ENCODE measurements around the gene CELA3B.
"Not testable (repeated sequence)": the region's sequence is repeated elsewhere in the genome, so short reads cannot be mapped to it uniquely, and the experiment has no call there.

CELA3B gene

GRCh38 chr1:21980515-21981220, 3.8 kb downstream of the CELA3B start:
- DNase-seq, result not testable (repeated sequence)

DNA sequence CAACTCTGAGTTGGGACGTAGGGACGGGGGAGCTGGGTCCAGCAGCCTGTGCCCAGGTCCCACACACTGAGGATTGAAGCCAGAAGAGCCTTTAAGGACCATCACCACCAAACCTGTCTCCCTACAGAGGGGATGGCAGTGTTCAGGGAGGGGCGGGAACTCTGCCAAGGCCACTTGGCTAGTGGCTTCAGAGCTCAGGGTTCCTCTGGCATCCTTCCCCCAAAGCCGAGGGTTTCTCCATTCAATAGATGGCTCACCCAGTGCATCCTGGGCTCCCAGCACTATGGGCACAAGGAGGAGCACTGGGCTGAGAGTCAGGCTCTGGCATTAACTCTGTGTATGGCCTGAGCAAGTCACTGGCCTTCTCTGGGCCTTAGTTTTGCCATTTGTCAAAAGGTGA, 4.4 kb downstream of the CELA3B start:
- DNase-seq, result not testable (repeated sequence)

- DNase-seq, result peak; percentile 3
Measured at GRCh38 chr1:21982122-21982521, 5.3 kb downstream of the CELA3B start.

DNA sequence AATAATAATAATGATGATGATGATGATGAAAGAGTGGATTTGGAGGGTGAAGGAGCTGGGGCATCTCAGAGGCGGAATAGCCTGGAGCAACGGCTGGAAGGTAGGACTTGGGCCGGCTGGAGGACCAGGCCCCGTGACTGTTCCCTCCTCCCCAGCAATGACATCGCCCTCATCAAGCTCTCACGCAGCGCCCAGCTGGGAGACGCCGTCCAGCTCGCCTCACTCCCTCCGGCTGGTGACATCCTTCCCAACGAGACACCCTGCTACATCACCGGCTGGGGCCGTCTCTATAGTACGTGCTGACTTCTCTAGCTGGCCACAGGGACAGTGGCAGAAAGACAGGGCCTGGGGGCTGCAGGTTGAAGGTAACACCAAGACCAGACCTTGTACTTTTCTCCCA, 6.7 kb downstream of the CELA3B start:
- DNase-seq, result not testable (repeated sequence)

DNA sequence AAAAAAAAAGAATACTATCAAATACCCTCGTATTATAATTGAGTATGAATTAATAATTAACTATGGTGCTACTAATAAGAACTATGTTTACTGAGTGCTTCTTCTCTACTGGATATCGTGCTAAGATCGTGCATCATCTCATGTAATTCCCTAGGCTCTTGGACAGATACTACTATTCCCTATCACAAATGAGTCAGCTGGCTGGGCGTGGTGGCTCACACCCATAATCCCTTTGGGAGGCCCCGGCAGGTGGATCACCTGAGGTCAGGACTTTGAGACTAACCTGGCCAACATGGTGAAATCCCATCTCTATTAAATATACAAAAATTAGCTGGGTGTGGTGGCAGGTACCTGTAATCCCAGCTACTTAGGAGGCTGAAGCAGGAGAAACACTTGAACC, 9.1 kb downstream of the CELA3B start:
- not testable (repeated sequence) for DNase-seq

DNA sequence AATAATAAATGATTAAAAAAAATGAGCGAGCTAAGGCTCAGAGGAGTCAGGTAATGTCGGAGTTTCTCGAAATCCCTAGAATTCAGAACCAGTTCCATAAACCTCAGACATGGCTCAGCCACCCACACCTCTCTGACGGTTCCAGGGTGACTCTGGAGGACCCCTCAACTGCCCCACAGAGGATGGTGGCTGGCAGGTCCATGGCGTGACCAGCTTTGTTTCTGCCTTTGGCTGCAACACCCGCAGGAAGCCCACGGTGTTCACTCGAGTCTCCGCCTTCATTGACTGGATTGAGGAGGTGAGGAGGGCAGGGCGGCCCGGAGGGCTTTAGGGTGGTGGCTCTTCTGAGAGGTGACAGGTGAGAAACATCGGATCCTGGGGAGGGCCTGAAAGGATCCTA, 9.6 kb downstream of the CELA3B start:
- DNase-seq, result not testable (repeated sequence)

- DNase-seq, result not testable (repeated sequence)
Measured at GRCh38 chr1:21989672-21990393, 13.0 kb downstream of the CELA3B start.

GRCh38 chr1:21992186-21992585, 15.4 kb downstream of the CELA3B start:
- not testable (repeated sequence) for DNase-seq

DNA sequence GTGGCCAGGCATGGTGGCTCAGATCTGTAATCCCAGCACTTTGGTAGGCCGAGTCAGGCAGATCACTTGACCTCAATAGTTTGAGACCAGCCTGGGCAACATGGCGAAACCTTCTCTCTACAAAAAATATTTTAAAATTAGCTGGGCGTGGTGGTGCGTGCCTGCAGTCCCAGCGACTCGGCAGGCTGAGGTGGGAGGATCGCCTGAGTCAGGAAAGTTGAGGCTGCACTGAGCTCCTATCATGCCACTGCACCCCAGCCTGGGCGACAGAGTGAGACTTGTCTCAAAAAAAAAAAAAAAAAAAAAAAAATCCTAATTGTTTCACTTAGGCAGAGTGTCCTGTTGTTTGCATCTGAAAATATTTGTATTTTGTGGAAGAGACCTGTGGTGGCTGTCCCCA, 17.9 kb downstream of the CELA3B start:
- not testable (repeated sequence) for DNase-seq

- not testable (repeated sequence) for DNase-seq
Measured at GRCh38 chr1:21996663-21996970, 19.8 kb downstream of the CELA3B start.

DNA sequence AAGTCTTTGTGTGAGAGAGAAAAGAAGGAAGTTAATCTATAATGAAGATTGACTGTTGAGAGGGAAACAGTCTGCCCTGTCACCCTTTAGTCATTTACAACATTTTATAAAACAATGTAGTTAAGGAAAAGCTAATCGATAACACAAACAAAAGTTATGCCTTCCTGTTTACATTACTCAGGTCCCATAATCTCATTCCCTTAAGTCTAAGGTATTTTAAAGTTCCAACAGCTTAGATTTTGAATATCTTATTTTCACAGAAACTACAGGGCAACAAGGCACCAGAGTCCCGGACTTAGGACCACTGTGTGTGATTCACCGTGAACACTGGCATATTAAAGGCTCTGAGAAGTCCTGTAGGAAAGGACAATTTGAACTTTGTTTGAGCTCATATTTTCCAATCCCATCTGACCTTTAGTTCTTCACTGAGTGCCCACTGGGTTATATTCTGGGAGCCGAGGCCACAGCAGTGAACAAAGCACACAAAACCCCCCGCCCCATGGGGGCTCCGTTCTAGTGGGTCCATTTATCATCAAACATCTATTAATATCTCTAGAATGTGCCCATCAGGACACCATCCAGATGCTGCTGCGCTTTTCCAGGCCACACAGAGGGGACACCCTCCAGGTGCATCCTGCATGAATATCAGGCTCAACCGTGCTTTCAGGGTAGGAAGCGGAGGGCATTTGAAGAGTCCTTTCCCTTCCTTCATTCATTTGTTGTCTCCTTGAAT, 21.2 kb downstream of the CELA3B start:
- not testable (repeated sequence) for DNase-seq

- not testable (repeated sequence) for DNase-seq
Measured at GRCh38 chr1:21998624-21999294, 21.9 kb downstream of the CELA3B start.

DNA sequence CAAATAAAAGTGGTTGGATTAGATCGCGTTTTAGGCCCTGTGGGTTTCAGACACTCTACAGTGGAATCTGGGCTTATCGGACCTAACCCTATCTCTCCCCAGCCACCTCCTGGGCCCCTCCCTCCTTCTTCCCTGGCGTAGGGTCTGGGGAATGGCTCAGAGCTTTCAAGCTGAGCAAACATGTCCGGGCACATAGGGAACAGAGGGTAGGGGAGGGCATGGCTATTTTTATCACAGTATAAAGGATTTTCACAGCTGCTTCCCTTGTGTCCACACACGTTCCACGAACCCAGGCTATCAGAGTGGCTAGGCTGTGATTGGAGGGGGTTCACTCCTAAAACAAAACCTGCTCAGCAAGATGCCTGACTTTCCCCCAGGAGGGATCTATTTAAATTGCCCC, 22.8 kb downstream of the CELA3B start:
- DNase-seq, result peak; percentile 81

- DNase-seq, result no peak
Measured at GRCh38 chr1:22001409-22001808, 24.6 kb downstream of the CELA3B start, which contains the start of gene CELA3A. CELA3A (plus strand) TSS chr1:22001657; CDS start chr1:22001675, 18 bp downstream.

- DNase-seq, result not testable (repeated sequence)
Measured at GRCh38 chr1:22002461-22002860, 25.6 kb downstream of the CELA3B start.

- not testable (repeated sequence) for DNase-seq
Measured at GRCh38 chr1:22002875-22003274, 26.1 kb downstream of the CELA3B start.

DNA sequence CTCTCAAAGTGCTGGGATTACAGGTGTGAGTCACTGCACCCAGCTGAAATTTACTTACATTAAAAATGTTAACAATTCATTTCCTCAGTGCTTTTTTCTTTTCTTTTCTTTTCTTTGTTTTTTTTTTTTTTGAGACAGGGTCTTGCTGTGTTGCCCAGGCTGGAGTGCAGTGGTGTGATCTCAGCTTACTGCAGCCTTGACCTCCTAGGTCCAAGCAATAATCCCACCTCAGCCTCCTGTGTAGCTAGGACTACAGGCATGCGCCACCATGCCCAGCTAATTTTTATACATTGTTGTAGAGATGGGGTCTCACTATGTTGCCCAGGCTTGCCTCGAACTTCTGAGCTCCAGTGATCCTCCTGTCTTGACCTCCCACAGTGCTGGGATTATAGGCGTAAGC, 27.1 kb downstream of the CELA3B start:
- not testable (repeated sequence) for DNase-seq

DNA sequence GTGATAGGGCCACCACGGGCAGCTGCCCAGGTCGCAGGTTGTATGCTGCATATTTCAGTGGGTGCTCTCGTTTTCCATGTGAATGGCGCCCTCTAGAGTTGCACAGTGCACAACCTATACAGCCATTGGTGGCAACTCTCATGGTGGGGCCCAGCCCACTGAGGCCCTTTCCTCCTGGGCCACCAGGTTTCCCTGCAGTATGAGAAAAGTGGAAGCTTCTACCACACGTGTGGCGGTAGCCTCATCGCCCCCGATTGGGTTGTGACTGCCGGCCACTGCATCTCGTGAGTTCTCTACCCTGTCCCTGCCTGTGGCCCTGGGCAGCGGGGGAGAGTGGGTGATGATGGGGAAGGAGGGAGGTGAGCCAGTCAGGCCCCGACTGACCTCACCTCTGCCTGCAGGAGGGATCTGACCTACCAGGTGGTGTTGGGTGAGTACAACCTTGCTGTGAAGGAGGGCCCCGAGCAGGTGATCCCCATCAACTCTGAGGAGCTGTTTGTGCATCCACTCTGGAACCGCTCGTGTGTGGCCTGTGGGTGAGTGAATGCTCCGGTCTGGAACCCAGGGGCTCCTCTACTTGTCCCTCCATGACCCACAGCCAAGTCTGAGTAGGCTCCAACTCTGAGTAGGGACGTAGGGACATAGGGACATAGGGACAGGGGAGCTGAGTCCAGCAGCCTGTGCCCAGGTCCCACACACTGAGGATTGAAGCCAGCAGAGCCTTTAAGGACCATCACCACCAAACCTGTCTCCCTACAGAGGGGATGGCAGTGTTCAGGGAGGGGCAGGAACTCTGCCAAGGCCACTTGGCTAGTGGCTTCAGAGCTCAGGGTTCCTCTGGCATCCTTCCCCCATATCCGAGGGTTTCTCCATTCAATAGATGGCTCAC, 28.7 kb downstream of the CELA3B start:
- DNase-seq, result peak; percentile 67

DNA sequence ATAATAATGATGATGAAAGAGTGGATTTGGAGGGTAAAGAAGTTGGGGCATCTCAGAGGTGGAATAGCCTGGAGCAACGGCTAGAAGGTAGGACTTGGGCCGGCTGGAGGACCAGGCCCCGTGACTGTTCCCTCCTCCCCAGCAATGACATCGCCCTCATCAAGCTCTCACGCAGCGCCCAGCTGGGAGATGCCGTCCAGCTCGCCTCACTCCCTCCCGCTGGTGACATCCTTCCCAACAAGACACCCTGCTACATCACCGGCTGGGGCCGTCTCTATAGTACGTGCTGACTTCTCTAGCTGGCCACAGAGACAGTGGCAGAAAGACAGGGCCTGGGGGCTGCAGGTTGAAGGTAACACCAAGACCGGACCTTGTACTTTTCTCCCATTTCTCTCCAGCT, 29.9 kb downstream of the CELA3B start:
- not testable (repeated sequence) for DNase-seq

DNA sequence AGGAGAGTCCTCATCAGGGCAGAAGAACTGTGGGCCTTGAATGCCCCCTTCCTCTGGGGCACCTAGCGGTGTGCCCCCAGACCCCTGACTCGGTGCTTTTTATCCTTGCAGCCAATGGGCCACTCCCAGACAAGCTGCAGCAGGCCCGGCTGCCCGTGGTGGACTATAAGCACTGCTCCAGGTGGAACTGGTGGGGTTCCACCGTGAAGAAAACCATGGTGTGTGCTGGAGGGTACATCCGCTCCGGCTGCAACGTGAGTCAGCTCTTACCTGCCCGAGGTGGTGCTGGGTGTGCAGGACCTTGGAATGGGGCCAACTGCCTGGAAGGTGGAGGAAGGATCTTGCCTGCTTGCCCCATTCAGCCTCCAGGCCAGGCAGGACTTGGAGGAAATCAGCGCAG, 30.4 kb downstream of the CELA3B start:
- DNase-seq, result not testable (repeated sequence)

DNA sequence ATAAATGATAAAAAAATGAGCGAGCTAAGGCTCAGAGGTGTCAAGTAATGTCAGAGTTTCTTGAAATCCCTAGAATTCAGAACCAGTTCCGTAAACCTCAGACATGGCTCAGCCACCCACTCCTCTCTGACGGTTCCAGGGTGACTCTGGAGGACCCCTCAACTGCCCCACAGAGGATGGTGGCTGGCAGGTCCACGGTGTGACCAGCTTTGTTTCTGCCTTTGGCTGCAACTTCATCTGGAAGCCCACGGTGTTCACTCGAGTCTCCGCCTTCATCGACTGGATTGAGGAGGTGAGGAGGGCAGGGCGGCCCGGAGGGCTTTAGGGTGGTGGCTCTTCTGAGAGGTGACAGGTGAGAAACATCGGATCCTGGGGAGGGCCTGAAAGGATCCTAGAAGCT, 32.7 kb downstream of the CELA3B start:
- not testable (repeated sequence) for DNase-seq

- DNase-seq, result not testable (repeated sequence)
Measured at GRCh38 chr1:22012752-22013151, 35.9 kb downstream of the CELA3B start.

All from NCI-H69 (cell line).